Measurements from ENCODE around the gene RAI2.
"Not testable (repeated sequence)": the region's sequence is repeated elsewhere in the genome, so short reads cannot be mapped to it uniquely, and the experiment has no call there.

The RAI2 gene

GRCh38 chrX:17805120-17805519, 56.0 kb downstream of the RAI2 start:
- DNase-seq (ENCODE audit: insufficient read length) (no peak), FAIRE-seq (no peak)
- no peak for TF ChIP-seq TAF1 (IDR thresholded peaks at IDR 0.05; ENCODE audit: borderline replicate concordance, low read depth, low read length)
- TF ChIP-seq POLR2A (IDR thresholded peaks at IDR 0.05; ENCODE audit: low read depth, low read length) = no peak
- no peak for TF ChIP-seq POLR2AphosphoS5 (IDR thresholded peaks at IDR 0.05; ENCODE audit: low read depth, low read length)

DNA sequence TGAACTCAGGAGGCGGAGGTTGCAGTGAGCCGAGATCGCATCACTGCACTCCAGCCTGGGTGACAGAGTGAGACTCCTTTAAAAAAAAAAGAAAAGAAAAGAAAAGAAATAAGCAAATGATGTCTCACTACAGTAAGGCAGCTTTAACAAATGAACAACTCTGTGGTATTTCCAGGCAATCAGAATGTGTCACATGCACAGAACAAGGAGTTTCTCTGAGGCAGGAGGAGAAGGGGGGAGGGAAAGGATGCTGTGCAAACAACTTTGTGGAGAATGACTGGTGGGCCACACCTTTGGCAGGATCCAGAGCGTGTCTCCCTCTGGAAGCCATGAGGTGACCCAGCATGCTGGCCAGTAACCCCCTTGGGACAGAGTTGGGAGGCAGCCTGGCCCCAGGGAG, 57.6 kb downstream of the RAI2 start:
- FAIRE-seq (no peak), DNase-seq (ENCODE audit: insufficient read length) (no peak)
- TF ChIP-seq POLR2AphosphoS5 (IDR thresholded peaks at IDR 0.05; ENCODE audit: low read depth, low read length) (no peak), TAF1 (IDR thresholded peaks at IDR 0.05; ENCODE audit: borderline replicate concordance, low read depth, low read length) (no peak), POLR2A (IDR thresholded peaks at IDR 0.05; ENCODE audit: low read depth, low read length) (no peak)

DNA sequence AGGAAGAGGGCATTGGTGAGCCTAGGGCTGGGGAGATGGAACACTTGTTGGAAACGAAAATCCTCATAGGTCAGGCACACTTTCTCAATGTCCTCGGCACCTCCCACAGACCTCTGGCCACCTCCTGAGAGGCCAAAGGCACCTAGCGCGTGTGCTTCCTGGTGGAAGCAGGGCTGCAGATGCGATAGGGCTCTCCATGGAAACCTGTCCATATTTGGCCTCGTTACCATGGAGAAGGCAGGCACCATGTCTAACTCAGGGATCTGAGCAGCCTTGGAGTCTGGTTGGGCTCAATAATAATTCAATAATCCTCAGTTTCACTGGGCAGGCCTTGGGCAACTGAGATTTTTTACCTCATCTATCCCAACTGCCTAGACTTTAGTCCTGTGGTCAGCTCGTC, 58.3 kb downstream of the RAI2 start:
- DNase-seq (ENCODE audit: insufficient read length) = no peak
- no peak for TF ChIP-seq POLR2A (IDR thresholded peaks at IDR 0.05; ENCODE audit: low read depth, low read length)
- TF ChIP-seq TAF1 (IDR thresholded peaks at IDR 0.05; ENCODE audit: borderline replicate concordance, low read depth, low read length) = no peak
- no peak for TF ChIP-seq POLR2AphosphoS5 (IDR thresholded peaks at IDR 0.05; ENCODE audit: low read depth, low read length)
- FAIRE-seq = no peak

GRCh38 chrX:17801431-17801830, 59.7 kb downstream of the RAI2 start:
- TF ChIP-seq POLR2AphosphoS5 (IDR thresholded peaks at IDR 0.05; ENCODE audit: low read depth, low read length) (no peak), TAF1 (IDR thresholded peaks at IDR 0.05; ENCODE audit: borderline replicate concordance, low read depth, low read length) (no peak), POLR2A (IDR thresholded peaks at IDR 0.05; ENCODE audit: low read depth, low read length) (no peak)
- DNase-seq (ENCODE audit: insufficient read length) (no peak), FAIRE-seq (no peak)

- TF ChIP-seq TAF1 (IDR thresholded peaks at IDR 0.05; ENCODE audit: borderline replicate concordance, low read depth, low read length) (no peak), POLR2A (IDR thresholded peaks at IDR 0.05; ENCODE audit: low read depth, low read length) (no peak), POLR2AphosphoS5 (IDR thresholded peaks at IDR 0.05; ENCODE audit: low read depth, low read length) (no peak)
- DNase-seq (ENCODE audit: insufficient read length) = no peak
- no peak for FAIRE-seq
Observed at GRCh38 chrX:17798921-17799320, 62.2 kb downstream of the RAI2 start.

DNA sequence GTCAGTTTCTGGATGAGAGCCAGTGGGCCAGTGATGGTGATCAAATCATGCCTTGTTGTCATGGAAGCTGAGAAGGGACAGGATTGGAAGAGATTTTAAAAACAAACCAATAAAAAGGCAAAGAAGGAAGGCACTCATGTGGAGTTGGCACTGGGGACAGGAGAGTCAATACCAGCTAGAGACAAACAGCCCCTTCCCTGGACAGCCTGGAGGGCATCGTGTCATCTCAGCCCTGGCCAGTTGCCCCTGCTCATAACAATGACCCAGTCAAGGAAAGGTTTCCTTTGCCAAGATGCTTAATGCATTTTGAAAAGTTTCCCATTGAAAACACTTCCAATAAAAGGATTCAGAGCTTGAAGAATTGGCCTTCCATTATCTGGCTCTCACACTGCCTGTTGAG, 68.3 kb downstream of the RAI2 start:
- DNase-seq (ENCODE audit: insufficient read length) (no peak), FAIRE-seq (no peak)
- TF ChIP-seq POLR2A (IDR thresholded peaks at IDR 0.05; ENCODE audit: low read depth, low read length) = no peak
- TF ChIP-seq POLR2AphosphoS5 (IDR thresholded peaks at IDR 0.05; ENCODE audit: low read depth, low read length) = no peak
- no peak for TF ChIP-seq TAF1 (IDR thresholded peaks at IDR 0.05; ENCODE audit: borderline replicate concordance, low read depth, low read length)

DNA sequence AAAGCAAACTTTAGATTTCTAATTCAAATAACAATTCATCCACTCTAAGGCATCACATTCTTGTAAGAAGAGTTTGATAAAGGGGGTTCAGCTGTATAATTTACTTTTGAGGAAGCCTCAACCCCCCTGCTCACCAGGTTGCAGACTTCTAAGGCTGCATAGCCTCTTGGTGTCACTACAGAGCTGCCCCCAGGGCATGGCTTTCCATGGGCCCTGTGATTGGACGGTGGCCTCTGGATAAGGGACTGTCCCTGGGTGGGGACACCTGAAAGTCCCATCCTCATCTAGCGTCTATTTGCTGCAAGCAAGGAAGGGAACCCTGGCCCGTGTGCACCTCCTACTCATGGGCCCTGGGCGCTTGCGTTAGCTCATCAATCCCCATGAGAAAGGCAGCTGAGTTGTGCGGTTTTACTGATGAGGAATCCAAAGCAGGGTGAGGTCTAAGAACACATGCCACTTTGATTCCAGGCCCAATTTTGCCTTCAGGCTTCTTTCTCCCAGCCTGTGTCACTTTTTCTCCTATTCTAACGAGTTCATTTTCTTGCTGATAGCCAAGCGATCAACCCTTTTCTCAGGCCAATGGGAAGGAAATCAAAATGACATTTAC, 72.0 kb downstream of the RAI2 start:
- TF ChIP-seq TAF1 (IDR thresholded peaks at IDR 0.05; ENCODE audit: borderline replicate concordance, low read depth, low read length) (no peak), POLR2A (IDR thresholded peaks at IDR 0.05; ENCODE audit: low read depth, low read length) (no peak), POLR2AphosphoS5 (IDR thresholded peaks at IDR 0.05; ENCODE audit: low read depth, low read length) (no peak)
- DNase-seq (ENCODE audit: insufficient read length) (no peak), FAIRE-seq (no peak)

GRCh38 chrX:17788439-17788838, 72.7 kb downstream of the RAI2 start:
- peak; percentile 60 for FAIRE-seq
- peak; percentile 44 for DNase-seq (ENCODE audit: insufficient read length)
- no peak for TF ChIP-seq POLR2A (IDR thresholded peaks at IDR 0.05; ENCODE audit: low read depth, low read length)
- TF ChIP-seq POLR2AphosphoS5 (IDR thresholded peaks at IDR 0.05; ENCODE audit: low read depth, low read length) = no peak
- TF ChIP-seq TAF1 (IDR thresholded peaks at IDR 0.05; ENCODE audit: borderline replicate concordance, low read depth, low read length) = no peak

DNA sequence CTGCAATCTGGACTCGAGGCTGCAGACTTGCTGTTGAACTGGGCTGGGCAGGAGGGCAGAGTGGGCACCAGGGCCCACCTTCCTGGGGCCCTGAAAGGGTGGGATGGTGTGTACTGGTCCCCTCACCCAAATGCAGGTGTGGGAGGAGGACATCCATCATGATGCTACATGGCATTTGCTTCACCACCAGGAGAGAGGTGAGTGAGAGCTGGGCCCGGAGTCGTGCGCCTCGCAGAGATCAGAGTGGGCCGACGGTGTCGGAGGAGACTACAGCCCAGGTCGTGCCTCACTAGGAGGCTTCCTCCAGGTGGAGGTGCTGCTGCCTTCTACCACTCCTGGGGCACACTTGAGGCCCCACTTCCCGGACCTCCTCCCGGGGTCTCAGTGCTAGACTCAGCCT, 73.5 kb downstream of the RAI2 start:
- no peak for FAIRE-seq
- no peak for TF ChIP-seq TAF1 (IDR thresholded peaks at IDR 0.05; ENCODE audit: borderline replicate concordance, low read depth, low read length)
- TF ChIP-seq POLR2A (IDR thresholded peaks at IDR 0.05; ENCODE audit: low read depth, low read length) = no peak
- no peak for TF ChIP-seq POLR2AphosphoS5 (IDR thresholded peaks at IDR 0.05; ENCODE audit: low read depth, low read length)
- no peak for DNase-seq (ENCODE audit: insufficient read length)

DNA sequence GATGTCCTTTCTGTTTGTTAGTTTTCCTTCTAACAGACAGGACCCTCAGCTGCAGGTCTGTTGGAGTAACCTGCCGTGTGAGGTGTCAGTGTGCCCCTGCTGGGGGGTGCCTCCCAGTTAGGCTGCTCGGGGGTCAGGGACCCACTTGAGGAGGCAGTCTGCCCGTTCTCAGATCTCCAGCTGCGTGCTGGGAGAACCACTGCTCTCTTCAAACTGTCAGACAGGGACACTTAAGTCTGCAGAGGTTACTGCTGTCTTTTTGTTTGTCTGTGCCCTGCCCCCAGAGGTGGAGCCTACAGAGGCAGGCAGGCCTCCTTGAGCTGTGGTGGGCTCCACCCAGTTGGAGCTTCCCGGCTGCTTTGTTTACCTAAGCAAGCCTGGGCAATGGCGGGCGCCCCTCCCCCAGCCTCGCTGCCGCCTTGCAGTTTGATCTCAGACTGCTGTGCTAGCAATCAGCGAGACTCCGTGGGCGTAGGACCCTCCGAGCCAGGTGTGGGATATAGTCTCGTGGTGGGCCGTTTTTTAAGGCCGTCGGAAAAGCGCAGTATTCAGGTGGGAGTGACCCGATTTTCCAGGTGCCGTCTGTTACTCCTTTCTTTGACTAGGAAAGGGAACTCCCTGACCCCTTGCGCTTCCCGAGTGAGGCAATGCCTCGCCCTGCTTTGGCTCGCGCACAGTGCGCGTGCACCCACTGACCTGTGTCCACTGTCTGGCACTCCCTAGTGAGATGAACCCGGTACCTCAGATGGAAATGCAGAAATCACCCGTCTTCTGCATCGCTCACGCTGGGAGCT, 74.3 kb downstream of the RAI2 start:
- DNase-seq (ENCODE audit: insufficient read length); FAIRE-seq: not testable (repeated sequence)

- FAIRE-seq (no peak), DNase-seq (ENCODE audit: insufficient read length) (no peak)
- TF ChIP-seq POLR2AphosphoS5 (IDR thresholded peaks at IDR 0.05; ENCODE audit: low read depth, low read length) = no peak
- no peak for TF ChIP-seq POLR2A (IDR thresholded peaks at IDR 0.05; ENCODE audit: low read depth, low read length)
- TF ChIP-seq TAF1 (IDR thresholded peaks at IDR 0.05; ENCODE audit: borderline replicate concordance, low read depth, low read length) = no peak
Observed at GRCh38 chrX:17779434-17779833, 81.7 kb downstream of the RAI2 start.

DNA sequence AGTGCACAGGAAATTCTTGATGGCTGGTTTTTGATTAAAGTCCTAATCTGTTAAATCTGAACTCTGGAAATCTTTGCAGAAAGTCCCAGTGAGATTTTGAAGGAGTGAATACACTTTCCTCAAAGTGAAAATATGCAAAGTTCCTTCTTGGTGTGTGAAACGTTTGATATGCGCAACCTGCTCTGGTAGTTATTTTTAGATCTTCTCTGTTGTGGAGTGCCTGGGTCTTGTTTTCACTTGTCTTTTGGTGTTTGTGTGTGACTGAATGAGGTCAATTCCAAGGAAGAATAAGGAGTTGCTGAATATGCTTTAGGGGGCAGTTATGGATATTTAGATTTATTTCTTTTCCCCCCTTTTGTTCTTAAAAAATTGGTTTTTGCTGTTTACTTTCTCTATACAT, 82.1 kb downstream of the RAI2 start:
- TF ChIP-seq POLR2A (IDR thresholded peaks at IDR 0.05; ENCODE audit: low read depth, low read length) = no peak
- no peak for TF ChIP-seq POLR2AphosphoS5 (IDR thresholded peaks at IDR 0.05; ENCODE audit: low read depth, low read length)
- no peak for TF ChIP-seq TAF1 (IDR thresholded peaks at IDR 0.05; ENCODE audit: borderline replicate concordance, low read depth, low read length)
- DNase-seq (ENCODE audit: insufficient read length) = no peak
- no peak for FAIRE-seq

Data from GM12892 (cell line).